ENCODE results near the gene GORASP1.
A peak's percentile ranks its signal among the peaks of the same experiment; 100 is the strongest.
"Not testable (repeated sequence)": the region's sequence is repeated elsewhere in the genome, so short reads cannot be mapped to it uniquely, and the experiment has no call there.

Gene GORASP1

GRCh38 chr3:39075910-39076309, 31.5 kb downstream of the GORASP1 start:
- DNase-seq (ENCODE audit: low spot score), result no peak
- no peak for TF ChIP-seq CTCF (IDR thresholded peaks at IDR 0.05; ENCODE audit: extremely low read depth, insufficient read depth, missing control alignments)
- in situ Hi-C loops (cut with MboI; ENCODE audit: low pct_unique_long_range_greater_than_20kb, low sequenced_read_pairs, unreplicated experiment), result no loop called here

DNA sequence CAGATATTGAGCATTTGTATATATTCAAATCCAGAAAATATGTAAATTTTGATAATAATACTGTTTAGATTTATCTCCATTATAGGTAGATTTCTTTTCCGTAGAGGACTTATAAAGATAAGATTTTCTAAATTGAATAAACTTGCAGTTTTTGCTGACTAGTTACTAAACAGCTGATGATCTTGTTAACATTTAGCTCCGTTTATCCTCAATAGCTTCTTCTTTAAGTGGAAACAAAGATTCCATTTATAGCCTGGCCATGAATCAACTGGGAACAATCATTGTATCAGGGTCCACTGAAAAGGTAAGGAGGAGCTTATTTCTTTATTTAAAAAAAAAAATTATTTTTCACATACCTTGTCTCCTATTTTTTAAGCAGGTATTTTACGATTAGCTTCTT, 38.9 kb downstream of the GORASP1 start:
- no peak for TF ChIP-seq CTCF (IDR thresholded peaks at IDR 0.05; ENCODE audit: extremely low read depth, insufficient read depth, missing control alignments)
- no peak for DNase-seq (ENCODE audit: low spot score)
- in situ Hi-C loops (cut with MboI; ENCODE audit: low pct_unique_long_range_greater_than_20kb, low sequenced_read_pairs, unreplicated experiment), result no loop called here

DNA sequence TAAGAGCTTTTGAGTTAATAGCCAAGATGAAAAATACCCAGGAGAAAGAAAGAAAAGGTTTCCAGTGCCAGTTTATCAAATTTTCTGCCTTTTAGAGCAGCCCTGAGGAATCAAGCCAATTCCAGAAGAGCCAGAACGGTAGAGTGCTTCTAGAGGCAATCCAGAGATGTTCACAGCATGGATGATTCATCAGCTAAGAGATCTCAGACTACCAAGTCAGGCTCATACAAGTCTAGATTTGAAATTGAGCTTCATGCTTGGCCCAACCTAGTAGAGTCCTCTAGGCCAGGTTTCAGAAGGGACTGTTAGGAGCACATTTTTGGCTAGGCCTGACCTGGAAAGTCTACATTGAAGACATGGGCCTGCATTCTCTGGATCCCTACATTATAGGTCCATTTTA, 40.1 kb downstream of the GORASP1 start:
- no peak for TF ChIP-seq CTCF (IDR thresholded peaks at IDR 0.05; ENCODE audit: extremely low read depth, insufficient read depth, missing control alignments)
- in situ Hi-C loops (cut with MboI; ENCODE audit: low pct_unique_long_range_greater_than_20kb, low sequenced_read_pairs, unreplicated experiment), result no loop called here
- DNase-seq (ENCODE audit: low spot score), result no peak

DNA sequence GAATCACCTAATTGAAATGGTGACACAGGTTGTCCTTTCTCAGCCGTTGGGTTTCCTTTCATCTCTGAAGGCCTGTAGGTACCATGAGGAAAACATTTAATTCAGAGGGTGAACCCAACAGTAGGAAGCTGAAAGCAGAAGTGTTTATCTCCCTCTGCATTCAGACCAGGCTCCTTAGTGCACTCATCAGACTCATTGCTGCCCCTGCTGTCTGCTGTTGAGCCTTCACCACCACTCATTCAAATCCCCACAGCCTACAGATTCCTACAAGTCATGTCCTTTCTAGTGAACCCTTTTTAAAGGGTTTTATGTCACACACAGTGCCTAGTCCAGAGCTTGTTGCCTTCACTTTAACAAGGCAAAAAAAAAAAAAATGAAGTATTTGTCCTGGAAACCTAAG, 42.2 kb downstream of the GORASP1 start:
- TF ChIP-seq CTCF (IDR thresholded peaks at IDR 0.05; ENCODE audit: extremely low read depth, insufficient read depth, missing control alignments), result peak; percentile 60
- peak; percentile 56 for DNase-seq (ENCODE audit: low spot score)
- in situ Hi-C loops (cut with MboI; ENCODE audit: low pct_unique_long_range_greater_than_20kb, low sequenced_read_pairs, unreplicated experiment), result no loop called here

DNA sequence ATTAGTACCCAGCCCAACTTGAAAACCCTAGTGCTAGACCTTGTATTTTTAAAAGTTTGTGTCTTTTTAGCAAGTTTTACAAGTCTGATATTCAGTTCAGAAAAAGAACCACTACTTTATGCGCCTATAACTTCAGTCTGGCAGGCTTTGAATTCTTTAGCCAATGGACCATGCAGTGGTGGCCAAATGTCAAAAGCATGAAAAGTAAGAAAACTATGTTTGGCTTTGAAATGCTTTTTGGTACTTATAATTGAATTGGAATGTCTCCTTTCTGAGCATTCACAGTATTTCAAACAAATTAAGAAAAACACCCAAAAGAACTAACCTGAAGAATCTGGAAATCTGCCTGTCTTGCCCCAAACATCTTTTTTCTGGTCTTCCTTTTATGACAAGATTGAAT, 42.8 kb downstream of the GORASP1 start:
- TF ChIP-seq CTCF (IDR thresholded peaks at IDR 0.05; ENCODE audit: extremely low read depth, insufficient read depth, missing control alignments), result no peak
- in situ Hi-C loops (cut with MboI; ENCODE audit: low pct_unique_long_range_greater_than_20kb, low sequenced_read_pairs, unreplicated experiment), result no loop called here
- no peak for DNase-seq (ENCODE audit: low spot score)

DNA sequence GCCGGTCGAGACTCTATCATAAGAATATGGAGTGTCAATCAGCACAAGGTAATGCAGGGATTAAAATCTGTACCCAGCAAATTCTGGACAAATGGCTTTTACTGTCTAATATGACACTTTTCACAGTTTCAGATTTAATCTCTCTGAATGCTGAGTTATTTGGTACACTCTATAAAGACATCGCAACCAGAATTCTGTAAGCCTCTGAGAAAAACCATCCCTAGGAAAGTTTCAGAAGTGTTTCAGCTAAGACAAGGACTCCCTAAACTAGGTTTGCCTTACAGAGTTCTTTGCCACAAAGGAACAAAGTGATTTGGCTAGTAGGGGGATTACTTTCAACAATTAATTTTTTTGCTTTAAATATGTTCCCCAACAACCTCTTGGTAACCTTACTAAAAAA, 44.3 kb downstream of the GORASP1 start:
- no peak for DNase-seq (ENCODE audit: low spot score)
- no peak for TF ChIP-seq CTCF (IDR thresholded peaks at IDR 0.05; ENCODE audit: extremely low read depth, insufficient read depth, missing control alignments)
- in situ Hi-C loops (cut with MboI; ENCODE audit: low pct_unique_long_range_greater_than_20kb, low sequenced_read_pairs, unreplicated experiment), result no loop called here

GRCh38 chr3:39062180-39062579, 45.2 kb downstream of the GORASP1 start:
- in situ Hi-C loops (cut with MboI; ENCODE audit: low pct_unique_long_range_greater_than_20kb, low sequenced_read_pairs, unreplicated experiment), result no loop called here
- TF ChIP-seq CTCF (IDR thresholded peaks at IDR 0.05; ENCODE audit: extremely low read depth, insufficient read depth, missing control alignments), result no peak
- no peak for DNase-seq (ENCODE audit: low spot score)

DNA sequence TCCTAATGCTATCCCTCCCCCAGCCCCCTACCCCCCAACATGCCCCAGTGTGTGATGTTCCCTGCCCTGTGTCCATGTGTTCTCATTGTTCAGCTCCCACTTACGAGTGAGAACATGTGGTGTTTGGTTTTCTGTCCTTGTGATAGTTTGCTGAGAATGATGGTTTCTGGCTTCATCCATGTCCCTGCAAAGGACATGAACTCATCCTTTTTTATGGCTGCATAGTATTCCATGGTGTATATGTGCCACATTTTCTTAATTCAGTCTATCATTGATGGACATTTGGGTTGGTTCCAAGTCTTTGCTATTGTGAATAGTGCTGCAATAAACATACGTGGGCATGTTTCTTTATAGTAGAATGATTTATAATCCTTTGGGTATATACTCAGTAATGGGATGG, 46.2 kb downstream of the GORASP1 start:
- DNase-seq (ENCODE audit: low spot score); in situ Hi-C loops (cut with MboI; ENCODE audit: low pct_unique_long_range_greater_than_20kb, low sequenced_read_pairs, unreplicated experiment): not testable (repeated sequence)
